Measurements from ENCODE around the gene KCNK2.

GRCh38 chr1:215104283-215104682 is 21.7 kb downstream of the KCNK2 start:
- TF ChIP-seq EZH2 (IDR thresholded peaks at IDR 0.05; ENCODE audit: low read depth, unreplicated experiment), result no peak
- TF ChIP-seq CTCF (conservative IDR thresholded peaks at IDR 0.05; ENCODE audit: low read depth in 2 of 2), result no peak
- no peak for TF ChIP-seq EZH2phosphoT487 (IDR thresholded peaks at IDR 0.05; ENCODE audit: unreplicated experiment)
- no peak for TF ChIP-seq POLR2AphosphoS5 (IDR thresholded peaks at IDR 0.05; ENCODE audit: low read depth)
- no peak for TF ChIP-seq JUNB (IDR thresholded peaks at IDR 0.05; ENCODE audit: unreplicated experiment)
- no peak for TF ChIP-seq CREB1 (CRISPR knock-in tag; IDR thresholded peaks at IDR 0.05; ENCODE audit: low read depth)
- TF ChIP-seq REST (IDR thresholded peaks at IDR 0.05; ENCODE audit: unreplicated experiment), result no peak
- no peak for TF ChIP-seq ETS1 (IDR thresholded peaks at IDR 0.05)

Data from GM23338 (cell line).